K562 (cell line): ENCODE measurements around the gene AP1B1. TPM values are rescaled to one million over a fixed set of nuclear protein-coding genes. Genes with fewer than 3 reads are reported as not detected.

Experiments used
- ATF7 ChIP-seq: fragments of 450-650 bp; IDR thresholded peaks from 2 replicates; pipeline ENCODE4 v1.7.1; 2014; ENCODE audit warnings: mild to moderate bottlenecking, moderate library complexity
- CBFA2T3 ChIP-seq: fragments of 450-650 bp; IDR thresholded peaks from 2 replicates; pipeline ENCODE4 v1.6.1; 2017
- CCNT2 ChIP-seq: IDR thresholded peaks from 2 replicates; pipeline ENCODE4 v1.6.1; 2011; ENCODE audit warnings: borderline replicate concordance, low read depth, mild to moderate bottlenecking, moderate library complexity, mixed read lengths, low read length; ENCODE audit not compliant: insufficient read length; ENCODE audit errors: extremely low read depth
- CREM ChIP-seq: IDR thresholded peaks from 2 replicates; pipeline ENCODE4 v1.6.1; 2014; ENCODE audit warnings: antibody characterized with exemption, low read depth
- E2F4 ChIP-seq: sonication (generic); formaldehyde crosslinking; IDR thresholded peaks from 2 replicates; pipeline ENCODE4 v1.8.0; 2022; ENCODE audit warnings: mild to moderate bottlenecking, low read depth, missing genetic modification reagents
- E2F5 ChIP-seq: sonication (generic); formaldehyde crosslinking; IDR thresholded peaks from 2 replicates; pipeline ENCODE4 v1.8.0; 2022; ENCODE audit warnings: mild to moderate bottlenecking, missing genetic modification reagents
- GABPA ChIP-seq: fragments of 200-800 bp; sonication (Bioruptor generic); conservative IDR thresholded peaks from 2 replicates; pipeline ENCODE4 v1.6.1; 2016; ENCODE audit warnings: low read depth, missing genetic modification characterization, missing compliant biosample characterization
- HSF4 ChIP-seq: fragments of 250-450 bp; sonication (Bioruptor Pico); IDR thresholded peaks from 2 replicates; pipeline ENCODE4 v2.1.2; 2022; ENCODE audit warnings: mild to moderate bottlenecking, moderate library complexity, borderline replicate concordance
- MEF2A ChIP-seq: IDR thresholded peaks from 2 replicates; pipeline ENCODE4 v1.6.1; 2011; ENCODE audit warnings: low read depth, mild to moderate bottlenecking, low read length, moderate library complexity; ENCODE audit not compliant: control insufficient read depth
- NBN ChIP-seq: fragments of 450-650 bp; IDR thresholded peaks from 2 replicates; pipeline ENCODE4 v1.6.1; 2016; ENCODE audit warnings: low read depth, mild to moderate bottlenecking
- NKRF ChIP-seq: fragments of 450-650 bp; IDR thresholded peaks from 2 replicates; pipeline ENCODE4 v1.6.1; 2016; ENCODE audit warnings: borderline replicate concordance
- NUFIP1 ChIP-seq: fragments of 450-650 bp; IDR thresholded peaks from 2 replicates; pipeline ENCODE4 v1.6.1; 2018; ENCODE audit not compliant: partially characterized antibody
- POLR3A ChIP-seq: IDR thresholded peaks from 2 replicates; pipeline ENCODE4 v1.6.1; 2011; ENCODE audit warnings: borderline replicate concordance, mild to moderate bottlenecking, moderate library complexity; ENCODE audit not compliant: insufficient read length, insufficient read depth; ENCODE audit errors: extremely low read depth
- PRPF4 ChIP-seq: fragments of 200-400 bp; formaldehyde crosslinking; IDR thresholded peaks from one replicate; pipeline ENCODE4 v1.6.1; 2017; ENCODE audit warnings: low read length, low read depth, mild to moderate bottlenecking; ENCODE audit not compliant: insufficient read depth, poor library complexity, severe bottlenecking
- RAD21 ChIP-seq, 2 experiments: fragments of 250-450 bp in 1 of 2; fragments of 450-650 bp in 1 of 2; sonication (Bioruptor Pico) in 1 of 2; formaldehyde crosslinking in 1 of 2; IDR thresholded peaks in 1 of 2; conservative IDR thresholded peaks in 1 of 2; 2 replicates each; pipeline versions ENCODE4 v1.4.0 to v1.8.0; 2020 to 2022; ENCODE audit warnings: mild to moderate bottlenecking in 2 of 2, moderate library complexity in 1 of 2
- RBFOX2 ChIP-seq: fragments of 200-400 bp; formaldehyde crosslinking; IDR thresholded peaks from 2 replicates; pipeline ENCODE4 v1.6.1; 2017; ENCODE audit warnings: low read depth, mild to moderate bottlenecking, low read length, moderate library complexity
- SMARCE1 ChIP-seq: fragments of 450-650 bp; IDR thresholded peaks from 2 replicates; pipeline ENCODE4 v1.7.1; 2016; ENCODE audit warnings: mild to moderate bottlenecking
- SOX6 ChIP-seq: fragments of 450-650 bp; IDR thresholded peaks from 2 replicates; pipeline ENCODE4 v1.6.1; 2014; ENCODE audit warnings: mild to moderate bottlenecking
- TFAP4 ChIP-seq: sonication (generic); formaldehyde crosslinking; IDR thresholded peaks from 2 replicates; pipeline ENCODE4 v1.8.0; 2022; ENCODE audit warnings: missing genetic modification reagents, mild to moderate bottlenecking, moderate library complexity, borderline replicate concordance
- ZEB2 ChIP-seq: fragments of 450-650 bp; IDR thresholded peaks from 2 replicates; pipeline ENCODE4 v1.6.1; 2016
- ZNF644 ChIP-seq: fragments of 200-800 bp; sonication (Bioruptor generic); IDR thresholded peaks from 2 replicates; pipeline ENCODE4 v1.6.1; 2016; ENCODE audit warnings: low read depth, missing genetic modification characterization, missing compliant biosample characterization
- polyA plus RNA-seq, 8 experiments: library from polyadenylated mRNA; depleted of rRNA in 4 of 8; stranded (reverse) in 5 of 8; unstranded in 3 of 8; fragments of >200 nt; fragmentation: Nextera tagmentation in 2 of 8; fragmentation: Illumina TruSeq in 1 of 8; extraction: Ambion mirVana in 2 of 8; extraction: Trizol in 1 of 8; gene quantifications; 2 replicates each; pipeline versions ENCODE4 v1.2.1 to v1.2.3, GENCODE V29; 2011 to 2014; ENCODE audit warnings: inconsistent platforms in 1 of 8, missing spikeins in 1 of 8
- total RNA-seq, 7 experiments: library from RNA; depleted of rRNA in 6 of 7; stranded (reverse); fragments of >200 nt in 6 of 7; fragmentation: Illumina TruSeq in 2 of 7; extraction: Trizol in 2 of 7; gene quantifications; 2 replicates each; pipeline versions ENCODE4 v1.2.1 to v1.2.3, GENCODE V29; 2011 to 2021; ENCODE audit warnings: low replicate concordance in 1 of 7

The AP1B1 gene
- total and polyA plus RNA-seq, 9 of the 15 experiments (the other 6 are each of a cell fraction or from before 2014, with no cell fraction given) = 1.2 to 60.9 (median 30.1) TPM

GRCh38 chr22:29387921-29388758 is at the start of gene AP1B1 (continued):
- TF ChIP-seq POLR3A (no peak), TFAP4 (CRISPR knock-in tag) (peak; percentile 85), E2F5 (CRISPR knock-in tag) (no peak), MEF2A (no peak), SOX6 (peak; percentile 36; the same call in 1 of the 2 replicates), NBN (no peak), NKRF (peak; percentile 83; the same call in 1 of the 2 replicates), CCNT2 (peak; percentile 38), GABPA (tag) (peak; percentile 96), SMARCE1 (no peak), ATF7 (peak; percentile 58), CREM (0 out of 2 replicates have a peak, but pooled peaks have one; percentile 21), CBFA2T3 (no peak), E2F4 (CRISPR knock-in tag) (no peak), RBFOX2 (peak; percentile 87), ZEB2 (peak; percentile 36; the same call in 1 of the 2 replicates), ZNF644 (tag) (no peak), PRPF4 (no peak), NUFIP1 (no peak), HSF4 (CRISPR knock-in tag) (no peak), RAD21 (CRISPR knock-in tag; conservative IDR thresholded peaks at IDR 0.05 in 1 of 2, IDR thresholded peaks at IDR 0.05 in 1 of 2) (no peak)
